GM19455 (cell line): ENCODE data around the gene VTI1A.
"Not testable (repeated sequence)": the region's sequence is repeated elsewhere in the genome, so short reads cannot be mapped to it uniquely, and the experiment has no call there.

ENCODE experiments used
- ATAC-seq: cut with Tn5 transposase; IDR thresholded peaks from one replicate; pipeline ENCODE4 v1.9.1; 2021; ENCODE audit not compliant: unreplicated experiment

Gene VTI1A

DNA sequence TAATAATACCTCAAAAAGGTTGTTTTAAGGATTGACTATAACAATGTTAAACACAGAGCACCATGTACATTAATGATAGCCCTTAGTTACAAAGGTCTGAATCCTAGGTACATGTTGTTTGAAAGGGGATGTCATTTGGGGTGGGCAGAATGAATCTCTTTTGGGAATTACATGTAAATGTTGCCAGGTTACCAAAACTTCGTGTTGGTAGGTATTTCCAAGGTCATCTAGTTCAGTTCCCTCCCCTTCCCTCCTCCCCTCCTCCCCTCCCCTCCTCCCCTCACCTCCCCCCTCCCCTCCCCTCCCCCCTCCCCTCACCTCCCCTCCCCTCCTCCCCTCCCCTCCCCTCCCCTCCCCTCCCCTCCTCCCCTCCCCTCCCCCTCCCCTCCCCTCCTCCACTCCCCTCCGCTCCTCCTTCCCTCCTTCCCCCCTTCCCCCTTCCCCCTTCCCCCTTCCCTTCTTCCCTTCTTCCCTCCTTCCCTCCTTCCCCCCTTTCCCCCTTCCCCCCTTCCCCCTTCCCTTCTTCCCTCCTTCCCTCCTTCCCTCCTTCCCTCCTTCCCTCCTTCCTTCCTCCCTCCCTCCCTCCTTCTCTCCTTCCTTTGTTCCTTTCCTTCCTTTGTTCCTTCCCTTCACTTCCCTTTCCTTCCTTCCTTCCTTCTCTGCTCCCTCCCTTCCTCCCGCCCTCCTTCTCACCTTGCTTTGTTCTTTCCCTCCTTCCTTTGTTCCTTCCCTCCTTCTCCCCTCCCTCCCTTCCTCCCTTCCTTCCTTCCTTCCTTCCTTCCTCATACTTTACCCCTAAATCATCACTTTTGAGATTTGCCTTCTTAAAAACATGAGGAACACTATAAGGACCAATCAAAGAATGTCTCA is 8.1 kb downstream of the VTI1A start:
- no peak for ATAC-seq

GRCh38 chr10:112456533-112456932 is 9.5 kb downstream of the VTI1A start:
- no peak for ATAC-seq

- ATAC-seq: no peak
Measured at GRCh38 chr10:112460366-112460765, 13.4 kb downstream of the VTI1A start.

DNA sequence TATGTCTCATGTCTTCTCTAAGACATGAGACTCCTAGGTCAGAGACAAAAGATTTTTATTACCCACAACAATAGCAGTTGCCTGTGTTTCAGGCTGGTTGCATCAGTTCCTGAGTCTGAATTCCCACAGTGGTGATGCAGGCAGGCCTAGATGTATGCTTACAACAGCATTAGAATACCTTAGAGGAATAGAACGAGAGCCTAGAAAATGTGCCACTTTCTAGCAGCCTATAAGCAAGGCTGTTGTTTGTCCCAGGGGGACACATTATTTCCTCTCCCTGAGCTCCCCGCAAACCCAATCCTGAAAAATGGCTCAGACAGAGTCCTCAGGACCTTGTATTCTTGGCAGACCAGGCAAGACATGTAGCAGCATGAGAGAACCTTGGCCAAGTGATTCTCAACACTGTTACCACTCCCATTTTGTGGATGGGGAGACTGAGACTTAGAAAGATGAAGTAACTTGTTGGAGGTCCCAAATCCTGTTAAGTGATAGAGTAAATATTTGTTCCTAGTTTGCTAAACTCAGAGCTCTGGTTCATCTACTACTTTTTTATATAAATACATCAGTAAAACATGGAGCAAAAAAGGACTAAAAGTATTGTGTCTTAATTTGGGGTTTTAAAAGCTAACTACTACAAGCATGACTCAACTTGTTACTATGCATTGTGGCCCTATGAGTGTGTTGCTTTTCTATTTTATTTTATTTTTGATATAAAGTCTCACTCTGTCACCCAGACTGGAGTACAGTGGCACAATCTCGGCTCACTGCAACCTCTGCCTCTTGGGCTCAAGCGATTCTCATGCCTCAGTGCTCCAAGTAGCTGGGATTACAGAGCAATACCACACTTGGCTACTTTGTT is 14.2 kb downstream of the VTI1A start:
- no peak for ATAC-seq

DNA sequence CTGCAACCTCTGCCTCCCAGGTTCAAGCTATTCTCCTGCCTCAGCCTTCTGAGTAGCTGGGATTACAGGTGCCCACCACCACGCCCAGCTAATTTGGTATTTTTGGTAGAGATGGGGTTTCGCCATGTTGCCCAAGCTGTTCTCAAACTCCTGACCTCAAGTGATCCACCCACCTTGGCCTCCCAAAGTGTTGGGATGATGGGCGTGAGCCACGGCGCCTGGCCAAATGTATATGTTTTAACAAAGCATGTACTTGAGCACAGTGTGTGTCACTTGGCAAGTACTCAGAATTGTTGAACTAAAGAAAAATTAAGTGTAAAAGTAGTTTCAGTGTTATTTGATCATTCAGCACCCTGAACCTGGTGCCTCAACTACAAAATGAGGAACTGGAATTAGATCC is 17.1 kb downstream of the VTI1A start:
- not testable (repeated sequence) for ATAC-seq

GRCh38 chr10:112465299-112465883 is 18.4 kb downstream of the VTI1A start:
- ATAC-seq: no peak

DNA sequence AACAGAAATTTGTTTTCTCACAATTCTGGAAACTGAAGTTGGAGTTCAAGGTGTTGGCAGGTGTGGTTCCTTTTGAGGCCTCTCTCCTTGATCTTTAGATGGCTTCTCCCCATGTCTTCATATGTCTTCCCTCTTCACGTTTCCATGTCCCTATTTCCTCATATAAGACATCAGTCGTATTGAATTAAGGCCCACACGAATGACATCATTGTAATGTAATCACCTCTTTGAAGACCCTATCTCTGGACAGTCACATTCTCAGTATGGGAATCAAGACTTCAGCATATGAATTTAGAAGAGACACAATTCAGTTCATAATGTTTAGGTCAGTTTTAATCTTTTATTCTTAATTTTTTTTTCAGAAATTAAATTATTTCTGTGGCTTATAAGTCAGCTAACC is 19.8 kb downstream of the VTI1A start:
- no peak for ATAC-seq

DNA sequence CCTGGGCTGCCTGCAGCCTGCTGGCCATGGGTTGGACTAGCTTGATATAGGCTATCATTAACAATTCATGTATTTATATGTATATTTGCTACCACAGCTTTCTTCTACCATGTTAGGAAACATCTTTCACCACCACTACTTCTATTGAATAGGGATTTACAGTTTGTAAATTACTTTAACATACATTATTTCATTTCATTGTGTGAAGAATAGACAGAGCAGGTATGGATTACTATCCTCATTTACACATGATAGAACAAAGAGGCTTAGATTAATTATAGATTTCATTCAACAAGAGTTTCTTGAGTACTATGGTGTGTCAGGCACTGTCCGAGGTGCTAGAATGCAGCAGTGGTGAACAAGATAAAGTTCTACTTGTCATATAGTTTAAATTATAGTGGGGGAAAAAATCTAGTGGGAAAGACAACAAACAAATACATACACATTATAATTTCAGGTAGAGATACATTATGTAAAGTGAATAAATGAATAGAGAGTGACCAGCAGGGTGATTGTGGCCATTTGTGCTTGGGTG is 20.6 kb downstream of the VTI1A start:
- ATAC-seq: no peak

DNA sequence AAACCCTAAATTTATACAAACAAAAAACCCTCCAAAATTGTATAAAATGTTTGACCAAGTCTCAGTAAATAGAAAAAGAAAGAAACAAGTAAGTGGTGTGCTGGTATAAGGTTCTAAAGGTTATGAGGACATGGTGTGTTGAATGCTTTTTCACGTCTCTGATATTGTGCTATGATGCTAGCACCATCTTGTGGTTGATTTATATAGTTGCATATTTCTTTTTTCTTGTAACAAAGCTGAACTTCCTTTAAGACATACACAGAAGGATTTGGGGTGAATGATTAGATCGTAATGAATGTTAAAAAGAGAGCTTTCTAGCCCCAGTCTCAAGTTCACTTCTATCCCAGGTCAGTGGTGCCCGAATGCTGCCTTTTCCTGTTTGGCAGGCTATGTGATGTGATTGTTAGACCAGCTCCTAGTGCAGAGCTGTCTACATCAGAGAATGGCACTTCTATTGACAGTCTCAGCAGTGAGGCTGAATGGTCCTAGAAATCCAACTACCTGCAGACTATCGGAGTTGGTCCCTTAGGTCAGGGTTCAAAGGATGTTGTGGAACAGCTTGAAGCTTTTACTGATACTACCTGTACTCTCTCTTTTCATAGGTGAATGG is 25.0 kb downstream of the VTI1A start:
- ATAC-seq: no peak

GRCh38 chr10:112475575-112476218 is 28.7 kb downstream of the VTI1A start:
- ATAC-seq: no peak

GRCh38 chr10:112481602-112482001 is 34.6 kb downstream of the VTI1A start:
- no peak for ATAC-seq

- ATAC-seq: no peak
Measured at GRCh38 chr10:112484399-112484798, 37.4 kb downstream of the VTI1A start.

- no peak for ATAC-seq
Measured at GRCh38 chr10:112487964-112488363, 40.9 kb downstream of the VTI1A start.

- no peak for ATAC-seq
Measured at GRCh38 chr10:112490545-112490944, 43.5 kb downstream of the VTI1A start.

- no peak for ATAC-seq
Measured at GRCh38 chr10:112491144-112491543, 44.1 kb downstream of the VTI1A start.

DNA sequence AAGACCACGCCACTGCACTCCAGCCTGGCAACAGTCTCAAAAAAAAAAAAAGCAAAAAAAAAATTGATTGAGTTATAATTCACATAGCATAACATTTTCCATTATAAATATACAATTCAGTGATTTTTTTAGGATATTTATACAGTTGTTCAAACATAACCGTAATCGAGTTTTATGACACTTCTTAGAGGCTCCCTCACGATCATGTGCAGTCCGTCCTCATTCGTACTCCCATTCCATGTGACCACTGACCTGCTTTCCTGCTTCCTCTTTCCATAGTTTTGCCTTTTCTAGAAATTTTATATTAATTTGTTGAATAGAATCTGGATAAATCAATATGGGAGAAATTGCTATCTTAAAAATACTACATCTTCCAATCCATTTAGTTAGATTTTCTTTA is 45.7 kb downstream of the VTI1A start:
- no peak for ATAC-seq

DNA sequence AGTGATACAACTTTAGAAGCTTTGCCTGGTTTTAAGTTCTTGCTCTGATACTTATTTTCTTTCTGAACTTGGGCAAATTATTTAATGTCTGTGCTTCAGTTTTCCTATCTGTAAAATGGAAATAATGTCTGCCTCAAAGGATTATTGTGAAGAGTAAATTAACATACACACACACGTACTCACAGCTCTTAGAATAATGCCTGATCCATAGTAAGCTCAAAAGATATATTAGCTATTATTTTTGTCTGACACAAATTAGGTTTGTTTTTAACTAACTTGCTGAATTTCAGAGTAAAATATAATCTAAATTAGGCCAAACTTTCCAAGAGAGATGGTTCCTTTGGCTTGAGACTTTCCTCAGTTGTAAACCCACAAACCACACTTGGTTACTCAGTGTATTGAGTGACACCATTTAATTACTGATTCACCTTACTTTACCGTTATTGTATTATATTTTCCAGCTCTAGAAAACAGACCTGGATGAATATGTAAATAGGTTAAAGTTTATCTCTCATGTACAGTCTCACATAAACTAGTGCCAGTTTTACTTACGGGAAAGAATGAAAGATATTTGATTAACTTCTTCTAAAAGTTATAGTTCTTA is 50.4 kb downstream of the VTI1A start:
- no peak for ATAC-seq

DNA sequence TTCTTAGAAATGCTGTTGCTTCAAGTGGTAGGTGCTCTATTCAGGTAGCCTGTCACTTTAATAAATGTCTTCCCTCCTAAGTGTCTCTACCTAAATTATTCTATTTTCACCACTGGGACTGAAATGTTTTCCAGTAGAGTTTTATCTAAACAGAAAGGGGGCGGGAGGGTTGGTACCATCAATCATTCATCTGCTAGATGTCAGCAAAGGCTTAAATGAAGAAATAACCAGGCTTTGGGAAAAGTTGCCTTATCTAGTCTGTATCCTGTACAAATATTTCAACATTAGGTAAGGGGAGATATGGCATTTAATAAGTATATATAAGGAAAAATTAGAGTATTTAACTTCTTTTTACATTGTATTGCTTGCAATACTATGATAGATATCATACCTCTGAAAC is 51.8 kb downstream of the VTI1A start:
- no peak for ATAC-seq

DNA sequence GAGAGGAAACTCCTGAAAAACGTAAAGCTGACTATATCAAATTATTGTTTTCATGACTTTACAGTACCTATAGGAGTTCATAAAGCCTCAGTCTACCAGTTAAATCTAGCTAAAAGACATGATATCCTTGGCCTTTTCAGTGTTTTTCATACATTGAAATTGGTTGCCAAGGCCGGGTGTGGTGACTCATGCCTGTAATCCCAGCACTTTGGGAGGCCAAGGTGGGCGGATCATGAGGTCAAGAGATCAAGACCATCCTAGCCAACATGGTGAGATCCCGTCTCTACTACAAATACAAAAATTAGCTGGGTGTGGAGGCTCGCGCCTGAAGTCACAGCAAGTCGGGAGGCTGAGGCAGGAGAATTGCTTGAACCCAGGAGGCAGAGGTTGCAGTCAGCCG is 53.0 kb downstream of the VTI1A start:
- not testable (repeated sequence) for ATAC-seq

- ATAC-seq: no peak
Measured at GRCh38 chr10:112502536-112502935, 55.5 kb downstream of the VTI1A start.
